GM12892 (cell line): ENCODE measurements around the gene KRTAP11-1.

Source experiments
- POLR2A ChIP-seq: IDR thresholded peaks from 2 replicates; pipeline ENCODE4 v1.6.1; 2011; ENCODE audit warnings: low read depth, low read length, control low read depth
- TAF1 ChIP-seq: IDR thresholded peaks from 2 replicates; pipeline ENCODE4 v1.6.1; 2011; ENCODE audit warnings: low read depth, mild to moderate bottlenecking, control low read depth, low read length, borderline replicate concordance

GRCh38 chr21:30874526-30874925 lies 6.9 kb downstream of the KRTAP11-1 start:
- TF ChIP-seq TAF1 (no peak), POLR2A (no peak)
